ENCODE results near the gene HMGN3. TPM values are rescaled to one million over a fixed set of nuclear protein-coding genes. Genes with fewer than 3 reads are reported as not detected.

HMGN3 gene
- total RNA-seq, 1 experiment from 2014 or later = 113 TPM

DNA sequence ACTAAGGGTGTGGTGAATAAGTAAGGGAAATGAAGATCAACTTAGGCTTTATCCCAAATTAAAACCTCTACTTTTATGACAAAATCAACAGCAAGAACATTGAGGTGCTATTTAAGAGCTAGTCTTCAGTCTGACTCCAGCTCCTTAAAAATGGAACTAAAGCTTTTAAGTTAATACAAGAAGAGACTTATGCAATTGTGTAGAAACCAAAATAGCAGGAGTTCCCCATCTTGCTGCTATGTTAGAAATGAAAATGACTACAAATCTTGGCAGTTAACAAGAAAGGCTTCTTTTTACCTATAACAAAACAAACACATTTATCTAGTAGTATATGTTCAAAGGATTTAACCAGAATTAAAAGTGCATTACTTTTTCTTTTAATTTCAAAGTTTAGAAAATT, 25.7 kb downstream of the HMGN3 start:
- H3K9me2 ChIP-seq (replicated peaks; ENCODE audit: low read length) = no peaks in the 10 kb centered on the region
- ChIA-PET POLR2A (ENCODE audit: unreplicated experiment) (no interaction called here), CTCF (no interaction called here)
- no peak overlapping the region for H3K4me3 ChIP-seq (ENCODE audit: low read length)
- H3K79me2 ChIP-seq (ENCODE audit: low read length) = no peaks in the 10 kb centered on the region
- H4K20me1 ChIP-seq (ENCODE audit: low read length) = no peaks in the 10 kb centered on the region
- H3K4me2 ChIP-seq (ENCODE audit: low read length) = no peak overlapping the region
- no peaks in the 10 kb centered on the region for H3F3A ChIP-seq (ENCODE audit: low read length, unreplicated experiment)
- H3K36me3 ChIP-seq (ENCODE audit: low read depth, low read length) = no peaks in the 10 kb centered on the region; the same call in 1 of the 2 replicates
- no peaks in the 10 kb centered on the region for H3K9me3 ChIP-seq (ENCODE audit: low read length)
- TF ChIP-seq EZH2phosphoT487 (IDR thresholded peaks at IDR 0.05; ENCODE audit: borderline replicate concordance, low read length) (no peak), EZH2 (IDR thresholded peaks at IDR 0.05; ENCODE audit: low read length, unreplicated experiment) (no peak)
- TF ChIP-seq, protein P1, sequence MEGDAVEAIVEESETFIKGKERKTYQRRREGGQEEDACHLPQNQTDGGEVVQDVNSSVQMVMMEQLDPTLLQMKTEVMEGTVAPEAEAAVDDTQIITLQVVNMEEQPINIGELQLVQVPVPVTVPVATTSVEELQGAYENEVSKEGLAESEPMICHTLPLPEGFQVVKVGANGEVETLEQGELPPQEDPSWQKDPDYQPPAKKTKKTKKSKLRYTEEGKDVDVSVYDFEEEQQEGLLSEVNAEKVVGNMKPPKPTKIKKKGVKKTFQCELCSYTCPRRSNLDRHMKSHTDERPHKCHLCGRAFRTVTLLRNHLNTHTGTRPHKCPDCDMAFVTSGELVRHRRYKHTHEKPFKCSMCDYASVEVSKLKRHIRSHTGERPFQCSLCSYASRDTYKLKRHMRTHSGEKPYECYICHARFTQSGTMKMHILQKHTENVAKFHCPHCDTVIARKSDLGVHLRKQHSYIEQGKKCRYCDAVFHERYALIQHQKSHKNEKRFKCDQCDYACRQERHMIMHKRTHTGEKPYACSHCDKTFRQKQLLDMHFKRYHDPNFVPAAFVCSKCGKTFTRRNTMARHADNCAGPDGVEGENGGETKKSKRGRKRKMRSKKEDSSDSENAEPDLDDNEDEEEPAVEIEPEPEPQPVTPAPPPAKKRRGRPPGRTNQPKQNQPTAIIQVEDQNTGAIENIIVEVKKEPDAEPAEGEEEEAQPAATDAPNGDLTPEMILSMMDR (conservative IDR thresholded peaks at IDR 0.05; ENCODE audit: low read depth, low read length) = no peak
- no peaks in the 10 kb centered on the region for H3K27me3 ChIP-seq (ENCODE audit: low read length)
- no TSS peak for BruUV-seq (replicated peaks)
- H3K9ac ChIP-seq (ENCODE audit: low read length) = no peak overlapping the region
- no peak overlapping the region for H3K27ac ChIP-seq (ENCODE audit: low read length)
- intact Hi-C loops (cut with micrococcal nuclease) = no loop called here
- ATAC-seq (no peak), DNase-seq (no peak)
- no peaks in the 10 kb centered on the region for H3K4me1 ChIP-seq (ENCODE audit: insufficient read depth, low read length)
- H2AFZ ChIP-seq (ENCODE audit: low read length) = no peak overlapping the region

DNA sequence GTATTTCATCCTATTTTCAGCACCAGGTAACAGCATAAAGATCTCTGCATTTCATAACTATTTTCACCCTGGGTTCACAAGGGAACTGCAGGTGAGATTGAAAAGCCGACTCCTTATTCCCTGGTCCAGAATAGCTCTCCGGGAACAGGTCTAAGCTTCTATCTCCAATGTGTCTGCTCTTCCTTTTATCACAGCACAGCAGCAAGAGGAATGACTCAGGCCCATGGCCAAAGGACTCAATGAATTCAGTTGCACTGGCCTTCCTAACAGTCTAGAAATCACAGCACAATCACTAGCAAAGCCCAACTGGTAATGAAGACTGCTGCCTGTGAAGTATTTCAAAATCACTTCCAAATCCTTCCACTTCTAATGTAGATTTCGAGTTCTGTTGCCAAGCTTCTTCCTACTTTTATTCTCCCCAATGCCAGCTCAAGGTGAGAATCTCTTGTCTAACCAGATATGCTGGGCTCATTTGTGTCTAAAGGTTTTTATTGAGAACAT, 30.7 kb downstream of the HMGN3 start:
- Histone ChIP-seq H3K27me3 (ENCODE audit: low read length) (no peaks in the 10 kb centered on the region), H3K4me3 (ENCODE audit: low read length) (no peak overlapping the region), H4K20me1 (ENCODE audit: low read length) (no peaks in the 10 kb centered on the region), H3K79me2 (ENCODE audit: low read length) (no peaks in the 10 kb centered on the region), H3K36me3 (ENCODE audit: low read depth, low read length) (peaks cover 5% of the 10 kb centered on the region; the same call in 1 of the 2 replicates), H3K9me2 (replicated peaks; ENCODE audit: low read length) (no peaks in the 10 kb centered on the region), H3K9ac (ENCODE audit: low read length) (no peak overlapping the region), H3K4me1 (ENCODE audit: insufficient read depth, low read length) (no peaks in the 10 kb centered on the region), H3K9me3 (ENCODE audit: low read length) (no peaks in the 10 kb centered on the region), H3K4me2 (ENCODE audit: low read length) (no peak overlapping the region), H3F3A (ENCODE audit: low read length, unreplicated experiment) (no peaks in the 10 kb centered on the region), H2AFZ (ENCODE audit: low read length) (no peak overlapping the region), H3K27ac (ENCODE audit: low read length) (no peak overlapping the region)
- CTCF ChIA-PET = no interaction called here
- POLR2A ChIA-PET (ENCODE audit: unreplicated experiment) = interaction anchor here (0.6 kb wide), 1 partner anchor 228 kb away, joined by 8 read pairs; no protein-coding TSS in a partner anchor
- no TSS peak for BruUV-seq (replicated peaks)
- intact Hi-C loops (cut with micrococcal nuclease) = loop anchor here (5.0 kb wide), 1 partner anchor 263 kb away; no protein-coding TSS in a partner anchor
- ATAC-seq (no peak), DNase-seq (no peak)
- TF ChIP-seq EZH2phosphoT487 (IDR thresholded peaks at IDR 0.05; ENCODE audit: borderline replicate concordance, low read length) (no peak), EZH2 (IDR thresholded peaks at IDR 0.05; ENCODE audit: low read length, unreplicated experiment) (no peak)
- TF ChIP-seq, protein P1 (conservative IDR thresholded peaks at IDR 0.05; ENCODE audit: low read depth, low read length) = no peak

DNA sequence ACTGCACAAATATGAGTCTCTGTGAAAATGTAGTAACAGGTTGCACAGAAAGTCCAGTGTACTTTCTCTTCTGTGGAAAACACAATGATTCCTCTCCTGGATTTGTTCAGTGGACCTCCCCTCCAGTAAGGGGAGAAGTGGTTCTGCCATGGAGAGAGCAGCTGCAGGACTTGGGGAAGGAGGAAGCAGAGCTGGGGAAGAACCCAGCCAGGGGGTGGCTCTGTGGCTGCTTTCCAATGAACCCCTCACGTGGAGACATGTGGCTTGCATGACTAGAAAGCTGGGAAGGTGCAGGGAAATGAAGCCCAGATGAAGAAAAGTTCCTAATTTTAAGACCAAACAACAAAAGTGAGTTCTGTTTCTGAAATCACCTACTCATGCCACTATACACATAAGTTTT, 31.9 kb downstream of the HMGN3 start:
- BruUV-seq (replicated peaks) = no TSS peak
- TF ChIP-seq EZH2 (IDR thresholded peaks at IDR 0.05; ENCODE audit: low read length, unreplicated experiment) (no peak), EZH2phosphoT487 (IDR thresholded peaks at IDR 0.05; ENCODE audit: borderline replicate concordance, low read length) (no peak)
- TF ChIP-seq, protein P1 (conservative IDR thresholded peaks at IDR 0.05; ENCODE audit: low read depth, low read length) = no peak
- Histone ChIP-seq H3K27ac (ENCODE audit: low read length) (no peak overlapping the region), H2AFZ (ENCODE audit: low read length) (no peak overlapping the region), H3K9me2 (replicated peaks; ENCODE audit: low read length) (no peaks in the 10 kb centered on the region), H3K4me1 (ENCODE audit: insufficient read depth, low read length) (no peaks in the 10 kb centered on the region), H3K4me3 (ENCODE audit: low read length) (no peak overlapping the region), H3K36me3 (ENCODE audit: low read depth, low read length) (peaks cover 5% of the 10 kb centered on the region; the same call in 1 of the 2 replicates), H3K9ac (ENCODE audit: low read length) (no peak overlapping the region), H4K20me1 (ENCODE audit: low read length) (no peaks in the 10 kb centered on the region), H3K27me3 (ENCODE audit: low read length) (no peaks in the 10 kb centered on the region), H3K79me2 (ENCODE audit: low read length) (no peaks in the 10 kb centered on the region), H3F3A (ENCODE audit: low read length, unreplicated experiment) (no peaks in the 10 kb centered on the region), H3K9me3 (ENCODE audit: low read length) (no peaks in the 10 kb centered on the region), H3K4me2 (ENCODE audit: low read length) (no peak overlapping the region)
- intact Hi-C loops (cut with micrococcal nuclease) = loop anchor here (5.0 kb wide), 1 partner anchor 265 kb away; no protein-coding TSS in a partner anchor
- DNase-seq (no peak), ATAC-seq (no peak)
- CTCF ChIA-PET = no interaction called here
- POLR2A ChIA-PET (ENCODE audit: unreplicated experiment) = no interaction called here
